ENCODE measurements around the gene TENM4.
A peak's percentile ranks its signal among the peaks of the same experiment; 100 is the strongest.

TENM4 gene

GRCh38 chr11:79100093-79100910 lies 340.5 kb downstream of the TENM4 start:
- peak; percentile 59 for DNase-seq

GRCh38 chr11:79098146-79098545 lies 342.7 kb downstream of the TENM4 start:
- no peak for DNase-seq

GRCh38 chr11:79097246-79097875 lies 343.5 kb downstream of the TENM4 start:
- no peak for DNase-seq

- no peak for DNase-seq
These were observed 345.4 kb downstream of the TENM4 start for GRCh38 chr11:79095424-79095823.

- no peak for DNase-seq
These were observed 346.2 kb downstream of the TENM4 start for GRCh38 chr11:79094616-79095015.

GRCh38 chr11:79092791-79093353 lies 348.0 kb downstream of the TENM4 start:
- no peak for DNase-seq

GRCh38 chr11:79090191-79090705 lies 350.6 kb downstream of the TENM4 start:
- DNase-seq: no peak

GRCh38 chr11:79089601-79090000 lies 351.2 kb downstream of the TENM4 start:
- DNase-seq: no peak

GRCh38 chr11:79088967-79089366 lies 351.9 kb downstream of the TENM4 start:
- DNase-seq: no peak

GRCh38 chr11:79087961-79088318 lies 352.9 kb downstream of the TENM4 start:
- no peak for DNase-seq

- peak; percentile 63 for DNase-seq
These were observed 353.4 kb downstream of the TENM4 start for GRCh38 chr11:79087238-79087960.

GRCh38 chr11:79086056-79086455 lies 354.8 kb downstream of the TENM4 start:
- no peak for DNase-seq

- DNase-seq: no peak
These were observed 356.4 kb downstream of the TENM4 start for GRCh38 chr11:79084382-79084781.

GRCh38 chr11:79083352-79083751 lies 357.5 kb downstream of the TENM4 start:
- no peak for DNase-seq

GRCh38 chr11:79082907-79083306 lies 357.9 kb downstream of the TENM4 start:
- no peak for DNase-seq

- no peak for DNase-seq
These were observed 358.6 kb downstream of the TENM4 start for GRCh38 chr11:79082280-79082679.

- DNase-seq: no peak
These were observed 359.3 kb downstream of the TENM4 start for GRCh38 chr11:79081471-79082031.

GRCh38 chr11:79080551-79080950 lies 360.3 kb downstream of the TENM4 start:
- DNase-seq: no peak

GRCh38 chr11:79078999-79079398 lies 361.8 kb downstream of the TENM4 start:
- no peak for DNase-seq

- no peak for DNase-seq
These were observed 362.4 kb downstream of the TENM4 start for GRCh38 chr11:79078456-79078855.

- DNase-seq: no peak
These were observed 363.0 kb downstream of the TENM4 start for GRCh38 chr11:79077702-79078330.

GRCh38 chr11:79076526-79077115 lies 364.2 kb downstream of the TENM4 start:
- DNase-seq: no peak
